GM23338 (cell line): ENCODE data around the gene KCNK5. TPM values are rescaled to one million over a fixed set of nuclear protein-coding genes. Genes with fewer than 3 reads are reported as not detected.

Experiments used
- ATAC-seq: fragments of 200-7000 bp; cut with Tn5 transposase; 3 replicates; pipeline ENCODE4 v1.9.1; 2020
- DNase-seq: peaks from one replicate; pipeline ENCODE4 v3.0.0-alpha.2; 2015; ENCODE audit warnings: low spot score
- H2AFZ ChIP-seq: fragments of 200-600 bp; sonication (generic); 2 replicates; pipeline ENCODE4 v1.8.0; 2016; ENCODE audit warnings: antibody characterized with exemption, mild to moderate bottlenecking, moderate library complexity
- H3F3A ChIP-seq: fragments of 200-600 bp; sonication (generic); replicated peaks from 2 replicates; pipeline ENCODE4 v1.8.0; 2017; ENCODE audit warnings: antibody characterized with exemption, mixed run types, low read depth
- H3K27ac ChIP-seq: fragments of 200-600 bp; sonication (generic); 2 replicates; pipeline ENCODE4 v1.6.1; 2016; ENCODE audit warnings: low read depth
- H3K27me3 ChIP-seq: fragments of 200-600 bp; sonication (generic); 2 replicates; pipeline ENCODE4 v1.8.0; 2016; ENCODE audit warnings: mild to moderate bottlenecking, mixed run types, moderate library complexity; ENCODE audit not compliant: insufficient read depth
- H3K36me3 ChIP-seq: fragments of 200-600 bp; sonication (generic); 2 replicates; pipeline ENCODE4 v1.8.0; 2016; ENCODE audit warnings: mild to moderate bottlenecking; ENCODE audit not compliant: insufficient read depth
- H3K4me1 ChIP-seq: fragments of 200-600 bp; sonication (generic); 2 replicates; pipeline ENCODE4 v1.8.0; 2016; ENCODE audit warnings: mild to moderate bottlenecking, moderate library complexity; ENCODE audit not compliant: insufficient read depth
- H3K4me2 ChIP-seq: fragments of 200-600 bp; sonication (generic); 2 replicates; pipeline ENCODE4 v1.7.1; 2017; ENCODE audit warnings: mixed run types
- H3K4me3 ChIP-seq: fragments of 200-600 bp; sonication (generic); 2 replicates; pipeline ENCODE4 v1.6.1; 2016; ENCODE audit warnings: mixed run types
- H3K79me2 ChIP-seq: fragments of 200-600 bp; sonication (generic); replicated peaks from 2 replicates; pipeline ENCODE4 v1.8.0; 2017; ENCODE audit warnings: mild to moderate bottlenecking; ENCODE audit not compliant: insufficient read depth
- H3K9me2 ChIP-seq: fragments of 200-600 bp; sonication (generic); 2 replicates; pipeline ENCODE4 v1.8.0; 2017; ENCODE audit not compliant: insufficient read depth
- H4K20me1 ChIP-seq: fragments of 200-600 bp; sonication (generic); replicated peaks from 2 replicates; pipeline ENCODE4 v1.8.0; 2017; ENCODE audit warnings: mild to moderate bottlenecking; ENCODE audit not compliant: insufficient read depth
- H3K27ac Mint-ChIP-seq: 2 replicates; pipeline ENCODE4 v1.8.0; 2020; ENCODE audit warnings: inconsistent platforms, mild to moderate bottlenecking, moderate library complexity, mixed read lengths
- H3K27me3 Mint-ChIP-seq: 3 replicates; pipeline ENCODE4 v1.8.0; 2022; ENCODE audit warnings: low read depth, mild to moderate bottlenecking, moderate library complexity, mixed read lengths, inconsistent platforms; ENCODE audit not compliant: insufficient read depth, poor library complexity
- H3K36me3 Mint-ChIP-seq: 3 replicates; pipeline ENCODE4 v1.8.0; 2021; ENCODE audit warnings: low read depth, mild to moderate bottlenecking, inconsistent platforms, moderate library complexity, mixed read lengths
- H3K4me1 Mint-ChIP-seq: 3 replicates; pipeline ENCODE4 v1.8.0; 2020; ENCODE audit warnings: mild to moderate bottlenecking, inconsistent platforms, mixed read lengths
- H3K4me3 Mint-ChIP-seq: 3 replicates; pipeline ENCODE4 v1.8.0; 2021; ENCODE audit warnings: moderate library complexity, mild to moderate bottlenecking, inconsistent platforms, mixed read lengths
- H3K9me3 Mint-ChIP-seq: 3 replicates; pipeline ENCODE4 v1.8.0; 2020; ENCODE audit warnings: moderate library complexity, mild to moderate bottlenecking, inconsistent platforms, mixed read lengths
- CREB1 ChIP-seq: fragments of 250-450 bp; sonication (Bioruptor Pico); IDR thresholded peaks from 2 replicates; pipeline ENCODE4 v1.5.0; 2020; ENCODE audit warnings: low read depth, mild to moderate bottlenecking, moderate library complexity
- EZH2phosphoT487 ChIP-seq: fragments of 200-600 bp; sonication (generic); IDR thresholded peaks from one replicate; pipeline ENCODE4 v1.8.1; 2018; ENCODE audit warnings: antibody characterized with exemption; ENCODE audit not compliant: unreplicated experiment
- JUNB ChIP-seq: IDR thresholded peaks from one replicate; pipeline ENCODE4 v1.6.1; 2016; ENCODE audit warnings: antibody characterized with exemption; ENCODE audit not compliant: unreplicated experiment
- NANOG ChIP-seq: IDR thresholded peaks from 2 replicates; pipeline ENCODE4 v1.6.1; 2016; ENCODE audit warnings: antibody characterized with exemption, borderline replicate concordance
- POLR2AphosphoS5 ChIP-seq: IDR thresholded peaks from 2 replicates; pipeline ENCODE4 v1.6.1; 2016; ENCODE audit warnings: antibody characterized with exemption, low read depth
- STAT1 ChIP-seq: IDR thresholded peaks from one replicate; pipeline ENCODE4 v1.6.1; 2016; ENCODE audit warnings: antibody characterized with exemption; ENCODE audit not compliant: unreplicated experiment
- ZNF114 ChIP-seq: fragments of 250-450 bp; sonication (Bioruptor Pico); IDR thresholded peaks from 2 replicates; pipeline ENCODE4 v1.5.0; 2020; ENCODE audit warnings: mild to moderate bottlenecking, moderate library complexity
- ZNF331 ChIP-seq: fragments of 250-450 bp; sonication (Bioruptor Pico); IDR thresholded peaks from 2 replicates; pipeline ENCODE4 v1.5.0; 2020; ENCODE audit warnings: low read depth, mild to moderate bottlenecking, moderate library complexity
- polyA plus RNA-seq: library from polyadenylated mRNA; unstranded; fragments of >200 nt; fragmentation: Nextera tagmentation; extraction: Ambion mirVana; gene quantifications from 2 replicates; pipeline ENCODE4 v1.2.1, GENCODE V29; 2016
- total RNA-seq: library from RNA; depleted of rRNA; stranded (reverse); fragments of >200 nt; shearing (Covaris generic); gene quantifications from 2 replicates; pipeline ENCODE4 v1.2.3, GENCODE V29; 2014
- TF ChIP-seq, protein P1 (sequence below): fragments of 250-450 bp; sonication (Bioruptor Pico); IDR thresholded peaks from 2 replicates; pipeline ENCODE4 v1.5.0; 2020; ENCODE audit warnings: mild to moderate bottlenecking, moderate library complexity
- TF ChIP-seq, protein P2 (sequence below), 2 experiments: fragments of 200-600 bp in 1 of 2; sonication (generic) in 1 of 2; conservative IDR thresholded peaks; 2 replicates each; pipeline versions ENCODE4 v1.5.1 to v1.6.1; 2016 to 2017; ENCODE audit warnings: antibody characterized with exemption in 2 of 2, low read depth in 2 of 2, mild to moderate bottlenecking in 2 of 2, moderate library complexity in 1 of 2
- TF ChIP-seq, protein P3 (sequence below): IDR thresholded peaks from one replicate; pipeline ENCODE4 v1.6.1; 2018; ENCODE audit warnings: antibody characterized with exemption; ENCODE audit not compliant: unreplicated experiment

The KCNK5 gene
- total and polyA plus RNA-seq, 2 experiments from 2014 or later, result 9.5 to 57.4 TPM

DNA sequence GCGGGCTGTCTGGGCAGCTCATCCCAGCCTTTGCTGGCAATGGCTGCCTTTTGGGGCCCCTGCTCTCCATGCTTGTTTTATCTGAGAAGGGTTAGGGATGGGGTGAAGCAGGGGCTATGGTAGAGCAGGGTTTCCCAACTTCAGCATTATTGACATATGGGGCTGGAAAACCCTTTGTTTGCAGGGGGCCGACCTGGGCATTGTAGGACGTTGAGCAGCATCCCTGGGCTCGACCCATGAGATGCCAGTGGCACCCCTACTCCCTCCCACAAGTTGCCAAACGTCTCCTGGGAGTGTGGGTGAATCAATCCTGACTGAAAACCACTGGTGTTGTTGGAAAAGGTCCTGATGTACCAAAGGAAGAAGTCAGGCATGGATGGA lies 56.9 kb downstream of the KCNK5 start:
- no peaks in the 10 kb centered on the region for H3K4me1 ChIP-seq
- Mint-ChIP-seq H3K36me3 (peaks cover 27% of the 10 kb centered on the region), H3K27me3 (peaks cover 6% of the 10 kb centered on the region), H3K4me3 (no peak overlapping the region), H3K4me1 (no peaks in the 10 kb centered on the region; the same call in 2 of the 3 replicates), H3K27ac (no peak overlapping the region), H3K9me3 (peaks cover 17% of the 10 kb centered on the region)
- no peaks in the 10 kb centered on the region for H3K27me3 ChIP-seq
- H2AFZ ChIP-seq, result no peak overlapping the region
- DNase-seq, result no peak
- H3K27ac ChIP-seq, result no peak overlapping the region
- H3F3A ChIP-seq, result no peaks in the 10 kb centered on the region
- H3K4me2 ChIP-seq, result no peak overlapping the region
- no peaks in the 10 kb centered on the region for H3K36me3 ChIP-seq
- H4K20me1 ChIP-seq, result no peaks in the 10 kb centered on the region
- ATAC-seq, result no peak
- no peaks in the 10 kb centered on the region for H3K79me2 ChIP-seq
- H3K4me3 ChIP-seq, result no peak overlapping the region
- no peaks in the 10 kb centered on the region for H3K9me2 ChIP-seq
- TF ChIP-seq POLR2AphosphoS5, result no peak
- TF ChIP-seq, protein P1, sequence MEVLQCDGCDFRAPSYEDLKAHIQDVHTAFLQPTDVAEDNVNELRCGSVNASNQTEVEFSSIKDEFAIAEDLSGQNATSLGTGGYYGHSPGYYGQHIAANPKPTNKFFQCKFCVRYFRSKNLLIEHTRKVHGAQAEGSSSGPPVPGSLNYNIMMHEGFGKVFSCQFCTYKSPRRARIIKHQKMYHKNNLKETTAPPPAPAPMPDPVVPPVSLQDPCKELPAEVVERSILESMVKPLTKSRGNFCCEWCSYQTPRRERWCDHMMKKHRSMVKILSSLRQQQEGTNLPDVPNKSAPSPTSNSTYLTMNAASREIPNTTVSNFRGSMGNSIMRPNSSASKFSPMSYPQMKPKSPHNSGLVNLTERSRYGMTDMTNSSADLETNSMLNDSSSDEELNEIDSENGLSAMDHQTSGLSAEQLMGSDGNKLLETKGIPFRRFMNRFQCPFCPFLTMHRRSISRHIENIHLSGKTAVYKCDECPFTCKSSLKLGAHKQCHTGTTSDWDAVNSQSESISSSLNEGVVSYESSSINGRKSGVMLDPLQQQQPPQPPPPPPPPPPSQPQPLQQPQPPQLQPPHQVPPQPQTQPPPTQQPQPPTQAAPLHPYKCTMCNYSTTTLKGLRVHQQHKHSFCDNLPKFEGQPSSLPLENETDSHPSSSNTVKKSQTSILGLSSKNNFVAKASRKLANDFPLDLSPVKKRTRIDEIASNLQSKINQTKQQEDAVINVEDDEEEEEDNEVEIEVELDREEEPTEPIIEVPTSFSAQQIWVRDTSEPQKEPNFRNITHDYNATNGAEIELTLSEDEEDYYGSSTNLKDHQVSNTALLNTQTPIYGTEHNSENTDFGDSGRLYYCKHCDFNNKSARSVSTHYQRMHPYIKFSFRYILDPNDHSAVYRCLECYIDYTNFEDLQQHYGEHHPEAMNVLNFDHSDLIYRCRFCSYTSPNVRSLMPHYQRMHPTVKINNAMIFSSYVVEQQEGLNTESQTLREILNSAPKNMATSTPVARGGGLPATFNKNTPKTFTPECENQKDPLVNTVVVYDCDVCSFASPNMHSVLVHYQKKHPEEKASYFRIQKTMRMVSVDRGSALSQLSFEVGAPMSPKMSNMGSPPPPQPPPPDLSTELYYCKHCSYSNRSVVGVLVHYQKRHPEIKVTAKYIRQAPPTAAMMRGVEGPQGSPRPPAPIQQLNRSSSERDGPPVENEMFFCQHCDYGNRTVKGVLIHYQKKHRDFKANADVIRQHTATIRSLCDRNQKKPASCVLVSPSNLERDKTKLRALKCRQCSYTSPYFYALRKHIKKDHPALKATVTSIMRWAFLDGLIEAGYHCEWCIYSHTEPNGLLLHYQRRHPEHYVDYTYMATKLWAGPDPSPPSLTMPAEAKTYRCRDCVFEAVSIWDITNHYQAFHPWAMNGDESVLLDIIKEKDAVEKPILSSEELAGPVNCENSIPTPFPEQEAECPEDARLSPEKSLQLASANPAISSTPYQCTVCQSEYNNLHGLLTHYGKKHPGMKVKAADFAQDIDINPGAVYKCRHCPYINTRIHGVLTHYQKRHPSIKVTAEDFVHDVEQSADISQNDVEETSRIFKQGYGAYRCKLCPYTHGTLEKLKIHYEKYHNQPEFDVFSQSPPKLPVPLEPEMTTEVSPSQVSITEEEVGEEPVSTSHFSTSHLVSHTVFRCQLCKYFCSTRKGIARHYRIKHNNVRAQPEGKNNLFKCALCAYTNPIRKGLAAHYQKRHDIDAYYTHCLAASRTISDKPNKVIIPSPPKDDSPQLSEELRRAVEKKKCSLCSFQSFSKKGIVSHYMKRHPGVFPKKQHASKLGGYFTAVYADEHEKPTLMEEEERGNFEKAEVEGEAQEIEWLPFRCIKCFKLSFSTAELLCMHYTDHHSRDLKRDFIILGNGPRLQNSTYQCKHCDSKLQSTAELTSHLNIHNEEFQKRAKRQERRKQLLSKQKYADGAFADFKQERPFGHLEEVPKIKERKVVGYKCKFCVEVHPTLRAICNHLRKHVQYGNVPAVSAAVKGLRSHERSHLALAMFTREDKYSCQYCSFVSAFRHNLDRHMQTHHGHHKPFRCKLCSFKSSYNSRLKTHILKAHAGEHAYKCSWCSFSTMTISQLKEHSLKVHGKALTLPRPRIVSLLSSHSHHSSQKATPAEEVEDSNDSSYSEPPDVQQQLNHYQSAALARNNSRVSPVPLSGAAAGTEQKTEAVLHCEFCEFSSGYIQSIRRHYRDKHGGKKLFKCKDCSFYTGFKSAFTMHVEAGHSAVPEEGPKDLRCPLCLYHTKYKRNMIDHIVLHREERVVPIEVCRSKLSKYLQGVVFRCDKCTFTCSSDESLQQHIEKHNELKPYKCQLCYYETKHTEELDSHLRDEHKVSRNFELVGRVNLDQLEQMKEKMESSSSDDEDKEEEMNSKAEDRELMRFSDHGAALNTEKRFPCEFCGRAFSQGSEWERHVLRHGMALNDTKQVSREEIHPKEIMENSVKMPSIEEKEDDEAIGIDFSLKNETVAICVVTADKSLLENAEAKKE (CRISPR knock-in tag), result no peak
- TF ChIP-seq ZNF114 (CRISPR knock-in tag), result no peak
- no peak for TF ChIP-seq ZNF331 (CRISPR knock-in tag)
- TF ChIP-seq STAT1, result no peak
- no peak for TF ChIP-seq CREB1 (CRISPR knock-in tag)
- TF ChIP-seq, protein P2, sequence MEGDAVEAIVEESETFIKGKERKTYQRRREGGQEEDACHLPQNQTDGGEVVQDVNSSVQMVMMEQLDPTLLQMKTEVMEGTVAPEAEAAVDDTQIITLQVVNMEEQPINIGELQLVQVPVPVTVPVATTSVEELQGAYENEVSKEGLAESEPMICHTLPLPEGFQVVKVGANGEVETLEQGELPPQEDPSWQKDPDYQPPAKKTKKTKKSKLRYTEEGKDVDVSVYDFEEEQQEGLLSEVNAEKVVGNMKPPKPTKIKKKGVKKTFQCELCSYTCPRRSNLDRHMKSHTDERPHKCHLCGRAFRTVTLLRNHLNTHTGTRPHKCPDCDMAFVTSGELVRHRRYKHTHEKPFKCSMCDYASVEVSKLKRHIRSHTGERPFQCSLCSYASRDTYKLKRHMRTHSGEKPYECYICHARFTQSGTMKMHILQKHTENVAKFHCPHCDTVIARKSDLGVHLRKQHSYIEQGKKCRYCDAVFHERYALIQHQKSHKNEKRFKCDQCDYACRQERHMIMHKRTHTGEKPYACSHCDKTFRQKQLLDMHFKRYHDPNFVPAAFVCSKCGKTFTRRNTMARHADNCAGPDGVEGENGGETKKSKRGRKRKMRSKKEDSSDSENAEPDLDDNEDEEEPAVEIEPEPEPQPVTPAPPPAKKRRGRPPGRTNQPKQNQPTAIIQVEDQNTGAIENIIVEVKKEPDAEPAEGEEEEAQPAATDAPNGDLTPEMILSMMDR (conservative IDR thresholded peaks at IDR 0.05; ENCODE audit: low read depth in 2 of 2), result no peak
- no peak for TF ChIP-seq EZH2phosphoT487
- no peak for TF ChIP-seq NANOG
- TF ChIP-seq, protein P3, sequence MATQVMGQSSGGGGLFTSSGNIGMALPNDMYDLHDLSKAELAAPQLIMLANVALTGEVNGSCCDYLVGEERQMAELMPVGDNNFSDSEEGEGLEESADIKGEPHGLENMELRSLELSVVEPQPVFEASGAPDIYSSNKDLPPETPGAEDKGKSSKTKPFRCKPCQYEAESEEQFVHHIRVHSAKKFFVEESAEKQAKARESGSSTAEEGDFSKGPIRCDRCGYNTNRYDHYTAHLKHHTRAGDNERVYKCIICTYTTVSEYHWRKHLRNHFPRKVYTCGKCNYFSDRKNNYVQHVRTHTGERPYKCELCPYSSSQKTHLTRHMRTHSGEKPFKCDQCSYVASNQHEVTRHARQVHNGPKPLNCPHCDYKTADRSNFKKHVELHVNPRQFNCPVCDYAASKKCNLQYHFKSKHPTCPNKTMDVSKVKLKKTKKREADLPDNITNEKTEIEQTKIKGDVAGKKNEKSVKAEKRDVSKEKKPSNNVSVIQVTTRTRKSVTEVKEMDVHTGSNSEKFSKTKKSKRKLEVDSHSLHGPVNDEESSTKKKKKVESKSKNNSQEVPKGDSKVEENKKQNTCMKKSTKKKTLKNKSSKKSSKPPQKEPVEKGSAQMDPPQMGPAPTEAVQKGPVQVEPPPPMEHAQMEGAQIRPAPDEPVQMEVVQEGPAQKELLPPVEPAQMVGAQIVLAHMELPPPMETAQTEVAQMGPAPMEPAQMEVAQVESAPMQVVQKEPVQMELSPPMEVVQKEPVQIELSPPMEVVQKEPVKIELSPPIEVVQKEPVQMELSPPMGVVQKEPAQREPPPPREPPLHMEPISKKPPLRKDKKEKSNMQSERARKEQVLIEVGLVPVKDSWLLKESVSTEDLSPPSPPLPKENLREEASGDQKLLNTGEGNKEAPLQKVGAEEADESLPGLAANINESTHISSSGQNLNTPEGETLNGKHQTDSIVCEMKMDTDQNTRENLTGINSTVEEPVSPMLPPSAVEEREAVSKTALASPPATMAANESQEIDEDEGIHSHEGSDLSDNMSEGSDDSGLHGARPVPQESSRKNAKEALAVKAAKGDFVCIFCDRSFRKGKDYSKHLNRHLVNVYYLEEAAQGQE, result no peak
- TF ChIP-seq JUNB, result no peak
